ENCODE measurements around the gene PHACTR3.

GRCh38 chr20:59780494-59781185 lies 176.3 kb downstream of the PHACTR3 start:
- TF ChIP-seq MAFK (IDR thresholded peaks at IDR 0.05; ENCODE audit: low read depth, low read length): no peak
- no peak for TF ChIP-seq CTCF (IDR thresholded peaks at IDR 0.05; ENCODE audit: control extremely low read depth in 1 of 3, insufficient read depth in 1 of 3, low read depth in 1 of 3, low read length in 3 of 3)
- TF ChIP-seq MAX (IDR thresholded peaks at IDR 0.05): no peak
